ENCODE measurements around the gene PSME3.
A peak's percentile ranks its signal among the peaks of the same experiment; 100 is the strongest.

The PSME3 gene

DNA sequence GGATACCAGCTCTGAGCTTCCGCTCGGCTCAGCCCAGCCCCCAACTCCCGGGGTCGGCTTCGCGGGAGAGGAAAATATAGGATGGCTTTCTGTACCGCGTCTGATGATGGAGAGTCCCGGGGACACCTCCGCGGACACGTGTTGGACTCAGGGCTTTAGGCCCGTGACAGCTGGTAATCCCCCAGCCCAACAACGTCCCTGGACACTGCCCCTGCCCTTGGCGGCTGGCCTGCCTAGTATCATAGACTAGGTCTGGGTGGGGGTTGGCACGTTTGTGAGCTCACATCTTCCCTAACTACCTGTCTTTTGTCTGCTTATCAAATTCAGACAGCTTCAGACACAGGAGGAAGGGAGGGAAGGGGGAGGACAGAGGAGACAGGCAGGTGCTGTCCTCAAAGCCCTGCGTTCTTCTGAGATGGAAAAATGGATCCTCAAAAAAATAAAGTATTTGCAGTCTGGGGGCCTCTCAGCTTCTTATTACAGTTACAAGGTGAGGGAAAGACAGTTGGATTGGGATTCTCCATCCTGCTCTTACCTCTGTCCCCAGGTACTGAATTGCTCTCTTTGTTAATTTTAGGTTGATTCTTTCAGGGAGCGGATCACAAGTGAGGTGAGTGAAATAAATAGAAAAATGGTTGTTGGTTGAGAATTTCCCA lies 698 bp downstream of the PSME3 start:
- no peak for DNase-seq (ENCODE audit: low read depth)
- no peak for TF ChIP-seq CTCF (conservative IDR thresholded peaks at IDR 0.05; ENCODE audit: low read depth, low read length)
- peak overlapping the region; percentile 88 for H3K4me3 ChIP-seq (ENCODE audit: low read depth, low read length)

DNA sequence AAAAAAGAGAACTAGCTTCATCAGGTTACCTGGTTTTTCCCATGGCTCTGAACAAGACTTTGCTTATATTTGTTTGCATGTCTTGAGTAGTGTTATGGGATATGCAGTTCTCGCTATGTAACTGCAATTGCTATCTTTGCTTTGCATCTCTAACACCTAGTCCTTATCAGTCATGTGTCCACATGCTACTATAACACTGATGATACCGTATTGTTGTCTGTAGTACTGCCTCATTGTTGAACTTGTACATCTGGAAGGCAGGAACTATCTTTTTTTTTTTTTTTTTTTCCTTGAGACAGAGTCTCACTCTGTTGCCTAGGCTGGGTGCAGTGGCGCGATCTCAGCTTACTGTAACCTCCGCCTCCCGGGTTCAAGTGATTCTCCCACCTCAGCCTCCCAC lies 2.5 kb downstream of the PSME3 start:
- DNase-seq (ENCODE audit: low read depth), result no peak
- no peak overlapping the region for H3K4me3 ChIP-seq (ENCODE audit: low read depth, low read length)
- TF ChIP-seq CTCF (conservative IDR thresholded peaks at IDR 0.05; ENCODE audit: low read depth, low read length), result no peak

GRCh38 chr17:42841975-42842685 lies 8.9 kb downstream of the PSME3 start:
- no peak for TF ChIP-seq CTCF (conservative IDR thresholded peaks at IDR 0.05; ENCODE audit: low read depth, low read length)
- no peak overlapping the region for H3K4me3 ChIP-seq (ENCODE audit: low read depth, low read length)
- DNase-seq (ENCODE audit: low read depth), result no peak

- H3K4me3 ChIP-seq (ENCODE audit: low read depth, low read length), result no peak overlapping the region
- peak; percentile 100 for TF ChIP-seq CTCF (conservative IDR thresholded peaks at IDR 0.05; ENCODE audit: low read depth, low read length)
- DNase-seq (ENCODE audit: low read depth), result peak; percentile 87
Measured at GRCh38 chr17:42843358-42843934, 10.2 kb downstream of the PSME3 start.

GRCh38 chr17:42844271-42844670 lies 11.1 kb downstream of the PSME3 start, which contains the start of gene AOC2:
TSS of gene AOC2 (plus strand) at chr17:42844580. CDS start at chr17:42844627, 47 bp downstream.
- TF ChIP-seq CTCF (conservative IDR thresholded peaks at IDR 0.05; ENCODE audit: low read depth, low read length), result no peak
- H3K4me3 ChIP-seq (ENCODE audit: low read depth, low read length), result no peak within 1 kb of the TSS
- DNase-seq (ENCODE audit: low read depth), result no peak

- DNase-seq (ENCODE audit: low read depth), result no peak
- TF ChIP-seq CTCF (conservative IDR thresholded peaks at IDR 0.05; ENCODE audit: low read depth, low read length), result no peak
- H3K4me3 ChIP-seq (ENCODE audit: low read depth, low read length), result no peak overlapping the region
Measured at GRCh38 chr17:42844761-42845555, 11.8 kb downstream of the PSME3 start.
